Naive B cell (primary cell): Measurements from ENCODE around the gene SLC35E2B. TPM values are rescaled to one million over a fixed set of nuclear protein-coding genes. Genes with fewer than 3 reads are reported as not detected.

Experiments
- ATAC-seq, 2 donors: fragments of 150-1000 bp; cut with Tn5 transposase; 2 replicates each; pipeline ENCODE4 v1.10.0; 2021; ENCODE audit warnings: low read depth in 2 of 2, mild to moderate bottlenecking in 2 of 2, moderate library complexity in 2 of 2
- DNase-seq: peaks from one replicate; pipeline ENCODE4 v3.0.0; 2022
- H3K27ac Mint-ChIP-seq, 6 donors: one replicate each; pipeline ENCODE4 v1.8.0; 2020 to 2022; ENCODE audit warnings: mild to moderate bottlenecking in 6 of 6, mixed read lengths in 6 of 6, moderate library complexity in 5 of 6, inconsistent platforms in 2 of 6
- H3K27me3 Mint-ChIP-seq, 3 donors: one replicate each; pipeline ENCODE4 v1.8.0; 2021 to 2022; ENCODE audit warnings: mixed read lengths in 3 of 3, mild to moderate bottlenecking in 1 of 3
- H3K36me3 Mint-ChIP-seq, 2 donors: one replicate each; pipeline ENCODE4 v1.8.0; 2020 to 2022; ENCODE audit warnings: mixed read lengths in 2 of 2, inconsistent platforms in 1 of 2, mild to moderate bottlenecking in 1 of 2
- H3K4me1 Mint-ChIP-seq, 3 donors: one replicate each; pipeline ENCODE4 v1.8.0; 2020 to 2022; ENCODE audit warnings: mixed read lengths in 3 of 3, inconsistent platforms in 1 of 3, mild to moderate bottlenecking in 1 of 3, moderate library complexity in 1 of 3
- H3K4me3 Mint-ChIP-seq, 8 donors: one replicate each; pipeline ENCODE4 v1.8.0; 2020 to 2022; ENCODE audit warnings: mild to moderate bottlenecking in 8 of 8, mixed read lengths in 8 of 8, moderate library complexity in 8 of 8, inconsistent platforms in 2 of 8
- H3K9me3 Mint-ChIP-seq, 7 donors: one replicate each; pipeline ENCODE4 v1.8.0; 2020 to 2022; ENCODE audit warnings: mixed read lengths in 7 of 7, mild to moderate bottlenecking in 5 of 7, inconsistent platforms in 2 of 7, moderate library complexity in 1 of 7
- polyA plus RNA-seq, 6 donors: library from polyadenylated mRNA; unstranded; fragments of 300-500 nt; fragmentation: Illumina TruSeq; gene quantifications; one replicate each; pipeline ENCODE4 v1.2.3, GENCODE V29; 2021; ENCODE audit warnings: low read depth in 6 of 6

The SLC35E2B gene
- polyA plus RNA-seq, 6 donors from 2014 or later: 22.5 to 42.1 (median 33.4) TPM

GRCh38 chr1:1617516-1617915 lies 75.1 kb downstream of the SLC35E2B start:
- ATAC-seq: no peak
- peak overlapping the region; percentile 72 to 98 (median 85) for H3K4me3 Mint-ChIP-seq
- H3K27me3 Mint-ChIP-seq: no peaks in the 10 kb centered on the region
- peak overlapping the region in 3 of 6 donors; percentile 60 to 91 (median 61) for H3K27ac Mint-ChIP-seq
- H3K4me1 Mint-ChIP-seq: peaks cover 23 to 37% (median 24%) of the 10 kb centered on the region in 3 donors
- no peaks in the 10 kb centered on the region for H3K36me3 Mint-ChIP-seq
- no peaks in the 10 kb centered on the region for H3K9me3 Mint-ChIP-seq
- no peak for DNase-seq

- peaks cover 24 to 37% (median 27%) of the 10 kb centered on the region in 3 donors for H3K4me1 Mint-ChIP-seq
- no peak for ATAC-seq
- peak overlapping the region in 4 of 6 donors; percentile 60 to 94 (median 75) for H3K27ac Mint-ChIP-seq
- H3K9me3 Mint-ChIP-seq: no peaks in the 10 kb centered on the region
- H3K4me3 Mint-ChIP-seq: peak overlapping the region; percentile 72 to 98 (median 85)
- DNase-seq: no peak
- no peaks in the 10 kb centered on the region for H3K36me3 Mint-ChIP-seq
- H3K27me3 Mint-ChIP-seq: no peaks in the 10 kb centered on the region
Observed at GRCh38 chr1:1616838-1617237, 75.8 kb downstream of the SLC35E2B start.

- Mint-ChIP-seq H3K36me3 (no peaks in the 10 kb centered on the region), H3K4me3 (peak overlapping the region; percentile 72 to 98 (median 85)), H3K9me3 (no peaks in the 10 kb centered on the region), H3K27me3 (no peaks in the 10 kb centered on the region), H3K4me1 (peaks cover 24 to 37% (median 27%) of the 10 kb centered on the region in 3 donors), H3K27ac (peak overlapping the region; percentile 27 to 94 (median 84))
- DNase-seq (no peak), ATAC-seq (peak; percentile 9 to 10)
Observed at GRCh38 chr1:1616045-1616790, 76.4 kb downstream of the SLC35E2B start.

GRCh38 chr1:1615256-1616044 lies 77.1 kb downstream of the SLC35E2B start, which contains the start of gene MIB2:
MIB2 (plus strand) TSS chr1:1615500; CDS start chr1:1623453, 7,953 bp downstream.
- Mint-ChIP-seq H3K4me1 (peaks cover 24 to 37% (median 27%) of the 10 kb centered on the region in 3 donors), H3K4me3 (peak within 1 kb of the TSS; percentile 90 to 98 (median 95)), H3K27ac (peak within 1 kb of the TSS; percentile 96 to 99 (median 98)), H3K9me3 (no peaks in the 10 kb centered on the region), H3K27me3 (no peaks in the 10 kb centered on the region), H3K36me3 (no peaks in the 10 kb centered on the region)
- peak; percentile 80 to 83 for ATAC-seq
- DNase-seq: peak; percentile 99

GRCh38 chr1:1614954-1615255 lies 77.7 kb downstream of the SLC35E2B start:
- no peaks in the 10 kb centered on the region for H3K9me3 Mint-ChIP-seq
- DNase-seq: no peak
- H3K27me3 Mint-ChIP-seq: no peaks in the 10 kb centered on the region
- H3K4me3 Mint-ChIP-seq: peak overlapping the region; percentile 90 to 98 (median 95)
- no peak for ATAC-seq
- no peaks in the 10 kb centered on the region for H3K36me3 Mint-ChIP-seq
- H3K4me1 Mint-ChIP-seq: peaks cover 24 to 37% (median 27%) of the 10 kb centered on the region in 3 donors
- H3K27ac Mint-ChIP-seq: peak overlapping the region; percentile 96 to 99 (median 98)

GRCh38 chr1:1614204-1614953 lies 78.2 kb downstream of the SLC35E2B start:
- Mint-ChIP-seq H3K27me3 (no peaks in the 10 kb centered on the region), H3K36me3 (no peaks in the 10 kb centered on the region), H3K4me3 (peak overlapping the region; percentile 90 to 98 (median 95)), H3K9me3 (no peaks in the 10 kb centered on the region), H3K4me1 (peaks cover 24 to 37% (median 27%) of the 10 kb centered on the region in 3 donors), H3K27ac (peak overlapping the region; percentile 96 to 99 (median 98))
- DNase-seq: no peak
- no peak for ATAC-seq

- Mint-ChIP-seq H3K9me3 (no peaks in the 10 kb centered on the region), H3K36me3 (no peaks in the 10 kb centered on the region), H3K27ac (peak overlapping the region in 2 of 6 donors; percentile 52 to 79), H3K4me1 (peaks cover 24 to 31% (median 27%) of the 10 kb centered on the region in 3 donors), H3K4me3 (peak overlapping the region; percentile 66 to 98 (median 92)), H3K27me3 (no peaks in the 10 kb centered on the region)
- DNase-seq (no peak), ATAC-seq (no peak)
Observed at GRCh38 chr1:1613509-1614082, 79.0 kb downstream of the SLC35E2B start.

GRCh38 chr1:1612104-1612400 lies 80.5 kb downstream of the SLC35E2B start:
- no peaks in the 10 kb centered on the region for H3K9me3 Mint-ChIP-seq
- H3K27ac Mint-ChIP-seq: peak overlapping the region in 1 of 6 donors; percentile 7
- H3K27me3 Mint-ChIP-seq: no peaks in the 10 kb centered on the region
- no peak for DNase-seq
- H3K4me1 Mint-ChIP-seq: peaks cover 28 to 33% (median 29%) of the 10 kb centered on the region in 3 donors
- H3K36me3 Mint-ChIP-seq: no peaks in the 10 kb centered on the region
- ATAC-seq: no peak
- peak overlapping the region in 1 of 8 donors; percentile 53 for H3K4me3 Mint-ChIP-seq

- Mint-ChIP-seq H3K9me3 (no peaks in the 10 kb centered on the region), H3K27ac (peak overlapping the region in 1 of 6 donors; percentile 52), H3K4me3 (peak overlapping the region in 1 of 8 donors; percentile 41), H3K4me1 (peaks cover 29 to 31% (median 29%) of the 10 kb centered on the region in 3 donors), H3K27me3 (no peaks in the 10 kb centered on the region), H3K36me3 (no peaks in the 10 kb centered on the region)
- DNase-seq (no peak), ATAC-seq (no peak)
Observed at GRCh38 chr1:1610796-1611195, 81.8 kb downstream of the SLC35E2B start.

- Mint-ChIP-seq H3K27ac (no peak overlapping the region), H3K4me1 (peaks cover 28 to 31% (median 30%) of the 10 kb centered on the region in 3 donors), H3K36me3 (no peaks in the 10 kb centered on the region), H3K27me3 (no peaks in the 10 kb centered on the region), H3K9me3 (no peaks in the 10 kb centered on the region), H3K4me3 (no peak overlapping the region)
- DNase-seq (no peak), ATAC-seq (no peak)
Observed at GRCh38 chr1:1609822-1610485, 82.6 kb downstream of the SLC35E2B start.
